ENCODE data around the gene RTN4. TPM values are rescaled to one million over a fixed set of nuclear protein-coding genes. Genes with fewer than 3 reads are reported as not detected.

RTN4 gene
- total and polyA plus RNA-seq, 5 donors = 183 to 283 (median 243) TPM

DNA sequence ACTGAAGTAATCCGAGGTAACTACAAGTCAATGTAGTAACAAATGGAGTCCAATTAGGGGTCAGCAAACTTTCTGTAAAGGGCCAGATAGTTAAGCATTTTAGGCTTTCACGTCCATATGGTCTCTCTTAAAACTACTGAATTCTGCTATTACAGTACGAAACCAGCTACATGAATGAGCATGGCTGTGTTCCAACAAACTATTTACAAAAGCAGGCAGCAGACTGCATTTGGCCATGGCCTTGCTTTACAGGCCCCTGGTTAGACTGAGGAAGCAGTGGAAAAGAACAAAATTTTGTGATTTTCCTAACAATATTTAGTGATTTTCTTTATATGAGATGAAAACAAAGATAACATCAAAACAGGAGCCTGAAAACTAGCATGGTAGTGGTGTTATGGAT is 64.0 kb downstream of the RTN4 start:
- no peak overlapping the region for H3K4me3 ChIP-seq (ENCODE audit: low read length)

GRCh38 chr2:54984476-54984875 is 65.8 kb downstream of the RTN4 start:
- Histone ChIP-seq H3K4me3 (ENCODE audit: low read length) (no peak overlapping the region), H3K9me3 (ENCODE audit: control insufficient read depth, low read length) (no peaks in the 10 kb centered on the region), H3K27me3 (ENCODE audit: control insufficient read depth, insufficient read depth) (no peaks in the 10 kb centered on the region), H3K27ac (ENCODE audit: low read length) (no peak overlapping the region), H3K4me1 (ENCODE audit: control insufficient read depth, insufficient read depth, low read length) (peaks cover 3% of the 10 kb centered on the region)
- DNase-seq (no peak), ATAC-seq (no peak)
- intact Hi-C loops (cut with DNase I) = no loop called here

More for the DNA sequence above, 64.0 kb downstream of the RTN4 start:
- Histone ChIP-seq H3K4me1 (ENCODE audit: control insufficient read depth, insufficient read depth, low read length) (peaks cover 2% of the 10 kb centered on the region), H3K27ac (ENCODE audit: low read length) (no peak overlapping the region), H3K9me3 (ENCODE audit: control insufficient read depth, low read length) (no peaks in the 10 kb centered on the region), H3K27me3 (ENCODE audit: control insufficient read depth, insufficient read depth) (no peaks in the 10 kb centered on the region)
- ATAC-seq (no peak), DNase-seq (no peak)
- intact Hi-C loops (cut with DNase I) = no loop called here
- 69% methylated on average over 3 of the region's 3 CpGs for WGBS

- 31% methylated on average over 3 of the region's 3 CpGs for WGBS
Measured at GRCh38 chr2:54983345-54984220, 66.7 kb downstream of the RTN4 start.

DNA sequence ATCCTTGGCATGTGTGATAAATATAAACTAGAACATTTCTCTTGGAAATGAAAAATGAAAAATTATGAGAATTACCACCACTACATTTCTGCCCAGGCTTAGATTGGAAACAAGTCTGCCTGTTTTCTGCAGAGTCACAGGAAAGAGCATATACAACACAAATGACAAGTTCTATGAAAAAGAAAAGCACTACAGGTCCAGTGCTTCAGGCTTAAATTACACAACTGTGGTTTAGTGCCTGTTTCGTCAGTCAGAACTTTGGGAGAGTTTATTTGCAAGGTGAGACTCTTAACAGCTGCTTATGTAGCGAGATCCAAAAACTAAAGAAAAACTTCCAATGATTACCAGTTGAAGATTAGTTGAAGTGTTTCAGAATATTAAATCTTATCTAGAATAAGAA is 68.9 kb downstream of the RTN4 start:
- WGBS = 88% methylated on average over 2 of the region's 2 CpGs
- ATAC-seq = no peak
- Histone ChIP-seq H3K27ac (ENCODE audit: low read length) (no peak overlapping the region), H3K4me1 (ENCODE audit: control insufficient read depth, insufficient read depth, low read length) (peaks cover 5% of the 10 kb centered on the region), H3K27me3 (ENCODE audit: control insufficient read depth, insufficient read depth) (no peaks in the 10 kb centered on the region), H3K9me3 (ENCODE audit: control insufficient read depth, low read length) (no peaks in the 10 kb centered on the region), H3K4me3 (ENCODE audit: low read length) (no peak overlapping the region)
- intact Hi-C loops (cut with DNase I) = no loop called here
- no peak for DNase-seq

More at GRCh38 chr2:54983345-54984220, 66.7 kb downstream of the RTN4 start:
- peak; percentile 47 to 48 for ATAC-seq
- Histone ChIP-seq H3K27me3 (ENCODE audit: control insufficient read depth, insufficient read depth) (no peaks in the 10 kb centered on the region), H3K27ac (ENCODE audit: low read length) (no peak overlapping the region), H3K4me1 (ENCODE audit: control insufficient read depth, insufficient read depth, low read length) (peaks cover 3% of the 10 kb centered on the region), H3K4me3 (ENCODE audit: low read length) (no peak overlapping the region), H3K9me3 (ENCODE audit: control insufficient read depth, low read length) (no peaks in the 10 kb centered on the region)
- intact Hi-C loops (cut with DNase I) = no loop called here
- no peak for DNase-seq

DNA sequence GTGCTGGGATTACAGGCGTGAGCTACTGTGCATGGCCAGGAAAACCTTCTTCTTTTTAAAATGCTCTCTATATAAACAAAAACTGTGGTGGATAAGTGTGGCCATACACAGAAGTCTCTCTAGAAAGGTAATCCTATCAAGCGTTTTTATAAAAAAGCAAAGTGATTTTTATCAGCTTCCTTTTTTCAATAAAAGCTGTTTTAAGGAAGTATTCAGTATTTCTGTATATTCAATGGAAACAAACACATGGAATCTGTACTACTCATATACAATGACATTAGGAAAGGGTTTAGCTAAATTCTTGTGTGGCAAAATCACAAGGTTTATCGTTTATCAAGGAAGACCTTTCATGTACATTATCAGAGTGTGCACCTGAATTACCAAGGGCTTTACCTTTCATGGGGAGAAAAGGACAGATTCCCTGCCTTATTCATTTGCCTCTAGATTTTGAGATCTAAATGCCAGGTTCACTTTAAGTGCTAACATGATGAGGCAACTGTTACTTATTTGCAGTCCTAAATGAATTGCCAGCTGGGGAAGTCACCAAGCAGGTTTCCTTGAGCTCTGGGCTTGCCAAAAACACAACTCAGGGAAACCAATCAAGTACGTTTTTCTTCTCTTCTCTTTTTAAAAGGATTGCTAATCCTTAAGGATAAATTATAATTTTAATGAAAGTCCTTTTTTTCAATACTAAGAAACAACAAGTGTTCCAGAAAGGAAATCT is 70.8 kb downstream of the RTN4 start:
- ATAC-seq = peak in 1 of 2 donors; percentile 25
- 62% methylated on average over 4 of the region's 4 CpGs for WGBS
- no peaks in the 10 kb centered on the region for H3K27me3 ChIP-seq (ENCODE audit: control insufficient read depth, insufficient read depth)
- peaks cover 8% of the 10 kb centered on the region for H3K4me1 ChIP-seq (ENCODE audit: control insufficient read depth, insufficient read depth, low read length)
- intact Hi-C loops (cut with DNase I) = no loop called here
- DNase-seq = no peak
- H3K9me3 ChIP-seq (ENCODE audit: control insufficient read depth, low read length) = no peaks in the 10 kb centered on the region
- H3K27ac ChIP-seq (ENCODE audit: low read length) = no peak overlapping the region
- no peak overlapping the region for H3K4me3 ChIP-seq (ENCODE audit: low read length)

DNA sequence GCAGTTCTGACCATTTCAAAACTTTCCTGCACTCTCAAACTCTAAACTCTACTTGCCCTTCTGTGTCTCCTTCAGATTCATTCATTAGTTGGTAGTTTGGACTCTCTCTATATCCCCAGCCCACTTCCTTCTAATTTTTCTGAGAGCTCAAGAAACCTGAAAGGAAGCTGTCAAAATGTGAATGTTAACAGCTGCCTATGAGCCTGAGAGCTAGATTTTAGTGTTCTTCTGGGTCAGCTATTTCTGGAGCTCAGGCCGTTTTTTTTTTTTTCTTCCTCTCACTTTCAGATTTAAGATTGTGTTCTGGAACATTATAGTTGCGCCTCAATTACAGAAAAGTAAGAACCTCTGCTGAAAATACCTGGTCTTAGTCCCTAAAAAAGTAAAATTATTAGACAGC is 73.1 kb downstream of the RTN4 start:
- H3K4me3 ChIP-seq (ENCODE audit: low read length) = no peak overlapping the region
- no peak for DNase-seq
- ATAC-seq = peak; percentile 19 to 36
- H3K27ac ChIP-seq (ENCODE audit: low read length) = no peak overlapping the region
- H3K27me3 ChIP-seq (ENCODE audit: control insufficient read depth, insufficient read depth) = no peaks in the 10 kb centered on the region
- WGBS = 35% methylated on average over 2 of the region's 2 CpGs
- H3K4me1 ChIP-seq (ENCODE audit: control insufficient read depth, insufficient read depth, low read length) = peaks cover 8% of the 10 kb centered on the region
- intact Hi-C loops (cut with DNase I) = no loop called here
- no peaks in the 10 kb centered on the region for H3K9me3 ChIP-seq (ENCODE audit: control insufficient read depth, low read length)

GRCh38 chr2:54975598-54976492 is 74.4 kb downstream of the RTN4 start:
- H3K9me3 ChIP-seq (ENCODE audit: control insufficient read depth, low read length) = no peaks in the 10 kb centered on the region
- no peak overlapping the region for H3K4me3 ChIP-seq (ENCODE audit: low read length)
- ATAC-seq (peak; percentile 27 to 38), DNase-seq (no peak)
- intact Hi-C loops (cut with DNase I) = no loop called here
- 72% methylated on average over 4 of the region's 4 CpGs for WGBS
- H3K27me3 ChIP-seq (ENCODE audit: control insufficient read depth, insufficient read depth) = no peaks in the 10 kb centered on the region
- peaks cover 8% of the 10 kb centered on the region for H3K4me1 ChIP-seq (ENCODE audit: control insufficient read depth, insufficient read depth, low read length)
- H3K27ac ChIP-seq (ENCODE audit: low read length) = peak overlapping the region; percentile 43

DNA sequence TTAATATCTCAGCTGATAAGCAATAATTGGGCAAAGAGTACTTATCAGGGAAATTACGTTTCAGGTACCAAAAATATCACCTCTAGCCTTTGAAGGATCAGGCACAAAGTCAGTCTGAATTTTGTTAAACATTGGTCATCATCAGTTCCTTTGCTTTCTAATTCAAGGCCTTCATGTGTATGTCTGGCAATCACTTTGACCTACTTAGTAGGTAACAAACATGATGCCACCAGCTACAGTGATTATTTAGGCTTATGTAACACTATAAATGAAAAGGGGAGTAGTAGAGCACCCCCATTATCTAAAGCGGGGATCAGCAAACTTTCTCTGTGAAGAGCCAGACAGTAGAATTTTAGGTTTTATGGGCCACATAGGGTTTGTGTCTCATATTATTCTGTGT is 75.1 kb downstream of the RTN4 start:
- Histone ChIP-seq H3K27ac (ENCODE audit: low read length) (no peak overlapping the region), H3K9me3 (ENCODE audit: control insufficient read depth, low read length) (no peaks in the 10 kb centered on the region), H3K4me3 (ENCODE audit: low read length) (no peak overlapping the region), H3K27me3 (ENCODE audit: control insufficient read depth, insufficient read depth) (no peaks in the 10 kb centered on the region), H3K4me1 (ENCODE audit: control insufficient read depth, insufficient read depth, low read length) (peaks cover 8% of the 10 kb centered on the region)
- ATAC-seq (no peak), DNase-seq (no peak)
- 79% methylated on average over 2 of the region's 2 CpGs for WGBS
- intact Hi-C loops (cut with DNase I) = no loop called here

DNA sequence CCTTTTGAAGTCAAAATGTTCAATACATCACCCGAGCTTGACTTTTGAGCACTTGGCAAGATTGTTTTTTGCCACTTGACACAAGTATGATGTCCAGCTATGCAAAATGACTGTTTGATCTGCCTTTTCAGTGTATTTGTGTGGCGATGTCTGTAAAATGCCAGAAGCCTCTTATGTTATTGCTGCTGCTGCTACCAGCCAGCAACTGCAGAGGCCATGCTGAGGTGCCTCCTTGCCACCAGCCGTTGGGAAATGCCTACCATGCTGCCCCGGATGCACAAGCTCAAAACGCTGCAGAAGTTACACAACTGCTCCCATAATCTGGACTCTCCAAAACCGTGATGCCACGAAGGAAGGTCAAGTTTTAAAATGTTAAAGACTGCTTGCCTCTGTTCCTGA is 80.3 kb downstream of the RTN4 start:
- Histone ChIP-seq H3K9me3 (ENCODE audit: control insufficient read depth, low read length) (no peaks in the 10 kb centered on the region), H3K27ac (ENCODE audit: low read length) (no peak overlapping the region), H3K27me3 (ENCODE audit: control insufficient read depth, insufficient read depth) (no peaks in the 10 kb centered on the region), H3K4me1 (ENCODE audit: control insufficient read depth, insufficient read depth, low read length) (peaks cover 12% of the 10 kb centered on the region), H3K4me3 (ENCODE audit: low read length) (no peak overlapping the region)
- 74% methylated on average over 7 of the region's 7 CpGs for WGBS
- no peak for ATAC-seq
- intact Hi-C loops (cut with DNase I) = no loop called here
- no peak for DNase-seq

GRCh38 chr2:54969295-54969939 is 80.8 kb downstream of the RTN4 start:
- Histone ChIP-seq H3K4me3 (ENCODE audit: low read length) (no peak overlapping the region), H3K4me1 (ENCODE audit: control insufficient read depth, insufficient read depth, low read length) (peaks cover 12% of the 10 kb centered on the region), H3K27me3 (ENCODE audit: control insufficient read depth, insufficient read depth) (no peaks in the 10 kb centered on the region), H3K9me3 (ENCODE audit: control insufficient read depth, low read length) (no peaks in the 10 kb centered on the region), H3K27ac (ENCODE audit: low read length) (no peak overlapping the region)
- ATAC-seq = peak; percentile 45 to 63
- 66% methylated on average over 4 of the region's 4 CpGs for WGBS
- intact Hi-C loops (cut with DNase I) = no loop called here
- DNase-seq = no peak
